Renal cortex interstitium (tissue), 11 donors: Measurements from ENCODE around the gene SLC9C1. TPM values are rescaled to one million over a fixed set of nuclear protein-coding genes. Genes with fewer than 3 reads are reported as not detected.

Source experiments
- DNase-seq, 11 donors: peaks; one replicate each; pipeline ENCODE4 v3.0.0-alpha.2; 2013; ENCODE audit warnings: low read depth in 9 of 11, low spot score in 4 of 11; ENCODE audit errors: extremely low read depth in 1 of 11
- polyA plus RNA-seq, 3 donors: library from polyadenylated mRNA; unstranded; fragments of 120-200 nt; gene quantifications; one replicate each; pipeline ENCODE4 v1.2.1, GENCODE V29; 2013; ENCODE audit not compliant: insufficient read length in 3 of 3

SLC9C1 gene
- polyA plus RNA-seq, 3 donors = 0.61 to 0.65 (median 0.62) TPM

DNA sequence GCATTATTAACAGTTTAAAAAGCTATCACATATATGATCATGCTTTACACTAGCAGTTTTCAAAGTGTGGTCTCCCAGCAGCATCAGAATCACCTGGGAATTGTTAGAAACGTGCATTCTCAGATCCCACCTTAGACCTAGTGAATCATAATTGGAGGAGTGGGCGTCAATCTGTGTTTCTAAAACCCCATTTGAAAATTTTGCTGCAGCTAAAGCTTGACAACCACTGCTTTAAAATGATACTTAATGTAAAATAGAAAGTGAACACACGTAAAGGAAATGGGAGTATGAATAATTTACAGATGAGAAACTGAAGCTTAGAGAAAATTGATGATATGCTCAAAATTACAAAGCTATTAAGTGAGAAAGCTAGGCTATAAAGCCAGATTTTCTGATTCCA, 62.3 kb downstream of the SLC9C1 start:
- DNase-seq = no peak

GRCh38 chr3:112230033-112230432, 64.0 kb downstream of the SLC9C1 start:
- DNase-seq = no peak

DNA sequence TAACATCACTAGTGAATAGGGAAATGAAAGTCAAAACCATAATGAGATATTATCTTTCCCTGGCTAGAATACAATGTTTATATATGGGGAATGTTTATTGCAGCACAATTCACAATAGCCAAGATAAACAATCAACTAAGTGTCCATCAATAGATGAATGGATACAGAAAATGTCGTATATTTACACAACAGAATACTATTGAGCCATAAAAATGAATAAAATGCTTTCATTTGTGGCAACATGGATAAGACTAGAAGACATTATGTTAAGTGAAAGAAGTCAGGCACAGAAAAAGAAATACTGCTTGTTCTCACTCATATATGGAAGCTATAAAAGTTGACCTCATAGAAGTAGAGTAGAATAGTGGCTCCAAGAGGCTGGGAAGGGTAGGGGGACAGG, 65.2 kb downstream of the SLC9C1 start:
- DNase-seq = no peak

DNA sequence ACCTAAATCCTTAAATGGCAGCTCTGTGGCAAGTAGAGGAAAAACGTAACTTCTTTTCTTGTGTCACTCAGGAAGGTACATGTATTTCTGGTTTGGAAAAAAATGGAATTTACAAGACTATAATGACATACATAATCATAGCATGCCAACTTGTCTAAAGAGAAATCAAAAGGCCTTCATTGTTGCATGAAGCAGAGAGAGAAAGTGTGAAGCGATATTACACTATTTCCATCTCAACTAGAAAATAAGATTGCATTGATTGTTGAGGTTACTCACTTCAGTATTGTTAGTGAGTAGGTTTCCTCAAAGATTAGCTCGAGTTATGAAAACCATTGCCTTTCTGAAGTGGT, 93.7 kb downstream of the SLC9C1 start:
- DNase-seq = no peak

- no peak for DNase-seq
These were observed 94.2 kb downstream of the SLC9C1 start for GRCh38 chr3:112199622-112200316.

GRCh38 chr3:112197131-112197530, 96.9 kb downstream of the SLC9C1 start:
- DNase-seq = no peak

- no peak for DNase-seq
These were observed 106.7 kb downstream of the SLC9C1 start for GRCh38 chr3:112187300-112187699.

- peak in 5 of 11 donors; percentile 1 to 16 (median 4) for DNase-seq
These were observed 108.5 kb downstream of the SLC9C1 start for GRCh38 chr3:112185423-112186035.

DNA sequence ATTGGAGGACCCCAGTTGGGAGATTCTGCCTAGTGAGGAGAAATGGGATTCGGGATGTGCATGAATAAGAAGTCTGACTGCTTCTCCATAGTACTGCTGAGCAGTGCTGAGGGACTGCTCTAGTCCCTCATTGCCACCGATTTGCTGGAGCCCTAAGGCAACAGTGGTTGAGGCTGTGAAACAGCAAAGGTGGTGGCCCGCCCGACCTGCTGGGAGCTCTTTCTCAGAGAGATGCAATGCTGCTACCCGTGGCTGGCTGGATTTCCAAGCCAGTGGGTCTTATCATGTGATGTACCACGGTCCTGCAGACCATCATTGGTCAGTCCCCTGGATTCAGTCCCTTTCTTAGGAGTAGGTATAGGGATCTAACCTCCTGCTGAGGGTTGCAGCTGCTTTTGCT, 118.4 kb downstream of the SLC9C1 start:
- DNase-seq = no peak

GRCh38 chr3:112175037-112175436, 119.0 kb downstream of the SLC9C1 start:
- no peak for DNase-seq

DNA sequence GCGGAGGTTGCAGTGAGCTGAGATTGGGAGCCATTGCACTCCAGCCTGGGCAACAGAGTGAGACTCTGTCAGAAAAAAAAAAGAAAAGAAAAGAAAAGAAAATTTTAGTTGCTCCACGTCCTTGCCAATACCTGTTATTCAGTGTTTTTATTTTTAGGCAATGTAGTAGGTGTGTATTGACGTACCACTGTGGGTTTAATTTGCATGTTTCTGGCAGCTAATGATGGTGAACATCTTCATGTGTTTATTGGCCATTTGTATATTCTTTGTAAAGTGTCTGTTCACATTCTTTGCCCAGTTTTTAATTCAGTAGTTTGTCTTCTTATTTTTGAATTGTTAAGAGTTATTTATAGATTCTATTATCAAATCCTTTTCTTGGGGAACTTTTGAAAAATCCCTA, 122.9 kb downstream of the SLC9C1 start:
- no peak for DNase-seq

DNA sequence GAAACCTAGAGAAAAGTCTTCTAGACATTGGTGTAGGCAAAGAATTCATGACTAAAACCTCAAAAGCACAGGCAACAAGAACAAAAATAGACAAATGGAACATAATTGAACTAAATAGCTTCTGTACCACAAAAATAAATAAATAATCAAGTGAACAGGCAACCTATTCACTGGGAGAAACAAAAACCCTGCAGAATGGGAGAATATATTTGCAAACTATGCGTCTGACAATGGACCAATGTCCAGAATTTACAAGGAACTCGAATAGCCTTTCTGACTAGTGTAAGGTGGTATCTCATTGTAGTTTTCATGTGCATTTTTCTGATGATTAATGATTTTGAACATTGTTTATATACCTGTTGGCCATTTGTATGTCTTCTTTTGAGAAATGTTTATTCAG, 124.0 kb downstream of the SLC9C1 start:
- DNase-seq = no peak

DNA sequence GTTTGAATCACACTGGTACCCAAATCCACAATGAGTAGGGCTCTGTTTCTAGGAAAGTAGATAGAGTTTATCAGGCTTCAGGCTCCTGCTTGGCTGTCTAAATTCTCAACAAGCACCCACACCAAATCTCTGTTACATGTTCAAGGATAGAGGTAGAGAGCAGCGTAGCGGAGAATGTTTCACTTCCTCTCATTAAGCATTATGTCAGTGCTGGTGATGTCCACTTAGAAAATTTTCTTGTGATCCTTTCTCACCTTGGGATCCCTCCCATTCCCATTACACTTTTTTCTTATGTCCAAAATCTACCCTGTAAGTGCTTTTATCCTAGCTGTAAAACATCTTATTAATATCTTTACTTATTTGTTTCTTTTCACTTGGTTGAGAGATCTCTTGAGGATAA, 126.3 kb downstream of the SLC9C1 start:
- no peak for DNase-seq

DNA sequence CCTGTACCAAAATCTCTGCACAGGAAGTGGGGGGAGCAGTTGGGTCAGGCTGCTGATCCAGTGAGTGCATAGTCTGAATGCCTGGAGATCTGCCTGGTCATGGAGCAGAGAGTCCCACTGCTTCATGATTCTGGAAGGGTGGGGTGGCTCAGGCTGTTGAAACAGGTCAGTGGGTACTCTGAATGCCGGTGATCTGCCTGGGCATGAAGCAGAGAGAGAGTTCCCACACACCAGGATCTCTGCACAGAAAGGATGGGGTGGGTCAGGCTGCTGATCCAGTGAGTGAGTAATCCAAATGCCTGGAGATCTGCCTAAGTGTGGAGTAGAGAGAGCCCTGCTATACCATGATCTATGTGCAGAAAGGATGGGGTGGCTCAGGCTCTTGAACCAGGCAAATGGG, 144.9 kb downstream of the SLC9C1 start:
- DNase-seq = no peak

DNA sequence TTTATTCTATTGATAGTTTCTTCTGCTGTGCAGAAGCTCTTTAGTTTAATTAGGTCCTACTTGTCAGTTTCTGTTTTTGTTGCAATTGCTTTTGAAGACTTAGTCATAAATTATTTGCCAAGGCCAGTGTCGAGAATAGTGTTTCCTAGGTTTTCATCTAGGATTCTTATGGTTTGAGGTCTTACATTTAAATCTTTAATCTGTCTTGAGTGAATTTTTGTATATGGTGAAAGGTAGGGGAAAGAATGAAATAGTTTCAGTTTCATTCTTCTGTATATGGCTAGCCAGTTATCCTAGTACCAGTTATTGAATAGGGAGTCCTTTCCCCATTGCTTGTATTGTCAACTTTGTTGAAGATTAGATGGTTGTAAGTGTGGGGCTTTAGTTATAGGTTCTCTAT, 150.3 kb downstream of the SLC9C1 start:
- DNase-seq = no peak

GRCh38 chr3:112143251-112143650, 150.8 kb downstream of the SLC9C1 start:
- DNase-seq = no peak

DNA sequence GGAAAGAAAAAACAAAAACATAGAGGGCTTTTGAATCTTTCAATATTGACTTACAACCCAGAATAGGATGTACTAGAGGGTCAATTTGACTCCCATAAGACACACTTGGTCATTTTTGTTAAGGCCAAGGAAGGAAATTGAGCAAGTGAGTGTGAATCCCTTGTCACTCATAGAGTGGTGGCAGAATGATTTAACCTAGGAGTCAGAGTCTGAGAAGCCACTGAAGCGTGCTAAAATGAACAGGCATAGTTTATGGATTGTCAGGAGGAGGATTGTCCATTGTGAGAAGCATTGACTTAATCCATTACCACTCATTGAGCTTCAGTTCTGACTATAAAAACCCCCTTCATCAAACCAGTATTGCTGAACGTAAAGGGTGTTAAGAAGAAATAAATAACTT, 152.7 kb downstream of the SLC9C1 start:
- DNase-seq = no peak

GRCh38 chr3:112140584-112140983, 153.4 kb downstream of the SLC9C1 start:
- DNase-seq = no peak

- no peak for DNase-seq
These were observed 155.6 kb downstream of the SLC9C1 start for GRCh38 chr3:112138219-112138969.

GRCh38 chr3:112137781-112138180, 156.2 kb downstream of the SLC9C1 start:
- no peak for DNase-seq
